ENCODE results near the gene CFAP100.

CFAP100 gene

DNA sequence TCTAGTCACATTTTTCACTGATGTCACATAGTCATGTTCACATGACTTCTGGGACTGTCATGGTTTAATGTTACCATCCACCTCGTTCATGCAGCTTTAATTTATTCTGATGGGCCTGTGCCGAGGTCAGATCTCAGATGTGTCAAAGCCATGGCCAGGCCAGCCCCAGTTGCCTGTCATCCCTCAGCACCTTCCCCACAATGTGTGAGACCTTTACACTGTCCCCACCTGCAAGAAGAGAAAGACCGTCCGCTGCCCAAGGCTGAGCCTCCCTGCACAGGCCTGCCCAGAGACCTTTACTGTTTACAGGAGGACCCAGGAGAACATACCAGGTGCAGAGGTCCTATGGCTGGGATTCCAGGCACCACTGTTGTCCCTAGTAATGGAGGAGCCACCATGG lies 24.7 kb upstream of the CFAP100 start:
- no peaks in the 10 kb centered on the region for H3K4me1 ChIP-seq (ENCODE audit: low read depth, poor library complexity, severe bottlenecking)
- no peak overlapping the region for H2AFZ ChIP-seq (ENCODE audit: low read depth)
- H3K9ac ChIP-seq, result no peak overlapping the region
- H4K20me1 ChIP-seq (ENCODE audit: insufficient read depth), result no peaks in the 10 kb centered on the region
- no peak overlapping the region for H3K4me3 ChIP-seq (IDR thresholded peaks at IDR 0.05; ENCODE audit: insufficient read depth, low read depth, low read length)
- no peak overlapping the region for H3K27ac ChIP-seq
- no peaks in the 10 kb centered on the region for H3K36me3 ChIP-seq (ENCODE audit: insufficient read depth)
- no peaks in the 10 kb centered on the region for H3K27me3 ChIP-seq (ENCODE audit: insufficient read depth, low read depth)
- no peak for TF ChIP-seq CTCF (conservative IDR thresholded peaks at IDR 0.05; ENCODE audit: low read depth, low read length)
- no peak overlapping the region for H3K4me2 ChIP-seq
- H3K79me2 ChIP-seq (ENCODE audit: insufficient read depth, low read depth), result no peaks in the 10 kb centered on the region

GRCh38 chr3:126370606-126371005 lies 24.1 kb upstream of the CFAP100 start:
- no peak overlapping the region for H3K9ac ChIP-seq
- H3K27ac ChIP-seq, result no peak overlapping the region
- H3K79me2 ChIP-seq (ENCODE audit: insufficient read depth, low read depth), result no peaks in the 10 kb centered on the region
- TF ChIP-seq CTCF (conservative IDR thresholded peaks at IDR 0.05; ENCODE audit: low read depth, low read length), result no peak
- no peaks in the 10 kb centered on the region for H4K20me1 ChIP-seq (ENCODE audit: insufficient read depth)
- H3K36me3 ChIP-seq (ENCODE audit: insufficient read depth), result no peaks in the 10 kb centered on the region
- H3K4me2 ChIP-seq, result no peak overlapping the region
- H3K4me1 ChIP-seq (ENCODE audit: low read depth, poor library complexity, severe bottlenecking), result no peaks in the 10 kb centered on the region
- H3K27me3 ChIP-seq (ENCODE audit: insufficient read depth, low read depth), result no peaks in the 10 kb centered on the region
- H2AFZ ChIP-seq (ENCODE audit: low read depth), result no peak overlapping the region
- no peak overlapping the region for H3K4me3 ChIP-seq (IDR thresholded peaks at IDR 0.05; ENCODE audit: insufficient read depth, low read depth, low read length)

GRCh38 chr3:126371096-126371705 lies 23.5 kb upstream of the CFAP100 start:
- Histone ChIP-seq H3K4me3 (IDR thresholded peaks at IDR 0.05; ENCODE audit: insufficient read depth, low read depth, low read length) (no peak overlapping the region), H3K27ac (no peak overlapping the region), H4K20me1 (ENCODE audit: insufficient read depth) (no peaks in the 10 kb centered on the region), H2AFZ (ENCODE audit: low read depth) (no peak overlapping the region), H3K36me3 (ENCODE audit: insufficient read depth) (no peaks in the 10 kb centered on the region), H3K4me1 (ENCODE audit: low read depth, poor library complexity, severe bottlenecking) (no peaks in the 10 kb centered on the region), H3K9ac (no peak overlapping the region), H3K27me3 (ENCODE audit: insufficient read depth, low read depth) (no peaks in the 10 kb centered on the region), H3K79me2 (ENCODE audit: insufficient read depth, low read depth) (no peaks in the 10 kb centered on the region), H3K4me2 (no peak overlapping the region)
- no peak for TF ChIP-seq CTCF (conservative IDR thresholded peaks at IDR 0.05; ENCODE audit: low read depth, low read length)

DNA sequence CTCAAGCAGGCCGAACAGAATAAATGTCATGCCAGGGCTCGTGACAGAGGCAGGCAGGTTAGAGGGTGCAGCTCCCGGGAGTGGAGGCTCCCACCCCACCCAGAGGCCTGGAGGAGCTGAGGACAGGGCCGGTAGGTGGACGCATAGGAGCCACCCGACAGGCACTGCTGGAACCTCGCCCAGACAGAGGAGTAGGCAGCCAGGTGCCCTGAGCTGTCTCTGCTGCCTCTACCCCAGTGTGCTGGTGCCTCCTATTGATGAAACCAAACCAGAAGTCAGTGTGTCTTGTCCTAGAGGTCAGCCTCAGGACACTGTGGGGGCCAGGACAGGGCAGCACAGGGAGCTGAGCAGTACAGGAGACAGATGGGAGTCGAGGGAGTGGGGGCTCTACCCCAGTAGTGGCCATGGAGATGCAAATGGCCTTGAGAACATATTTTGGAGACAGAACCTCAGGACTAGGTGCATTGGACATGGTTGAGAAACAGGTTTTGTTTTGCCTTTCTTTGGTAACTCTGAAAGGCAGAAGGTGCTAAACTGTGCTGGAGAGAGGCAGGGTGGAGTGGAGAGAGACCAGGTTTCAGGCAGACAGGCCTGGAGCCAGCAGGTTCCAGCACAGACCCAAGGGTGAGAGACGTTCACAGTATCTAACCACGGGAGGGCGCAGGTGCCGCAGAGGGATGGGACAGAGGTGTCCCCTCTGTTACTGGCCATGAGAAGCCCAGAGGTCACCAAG lies 22.1 kb upstream of the CFAP100 start:
- Histone ChIP-seq H3K4me2 (no peak overlapping the region), H3K79me2 (ENCODE audit: insufficient read depth, low read depth) (no peaks in the 10 kb centered on the region), H4K20me1 (ENCODE audit: insufficient read depth) (no peaks in the 10 kb centered on the region), H3K27me3 (ENCODE audit: insufficient read depth, low read depth) (no peaks in the 10 kb centered on the region), H2AFZ (ENCODE audit: low read depth) (no peak overlapping the region), H3K4me1 (ENCODE audit: low read depth, poor library complexity, severe bottlenecking) (no peaks in the 10 kb centered on the region), H3K36me3 (ENCODE audit: insufficient read depth) (no peaks in the 10 kb centered on the region), H3K4me3 (IDR thresholded peaks at IDR 0.05; ENCODE audit: insufficient read depth, low read depth, low read length) (no peak overlapping the region), H3K27ac (no peak overlapping the region), H3K9ac (no peak overlapping the region)
- no peak for TF ChIP-seq CTCF (conservative IDR thresholded peaks at IDR 0.05; ENCODE audit: low read depth, low read length)
